A204.1 (cell line): ENCODE data around the gene IL36A.

Experiments
- FAIRE-seq: peaks from 2 replicates; lab custom pipeline; 2012; peaks lifted over from hg19 to GRCh38; lab: Jason Lieb, UNC

Gene IL36A

DNA sequence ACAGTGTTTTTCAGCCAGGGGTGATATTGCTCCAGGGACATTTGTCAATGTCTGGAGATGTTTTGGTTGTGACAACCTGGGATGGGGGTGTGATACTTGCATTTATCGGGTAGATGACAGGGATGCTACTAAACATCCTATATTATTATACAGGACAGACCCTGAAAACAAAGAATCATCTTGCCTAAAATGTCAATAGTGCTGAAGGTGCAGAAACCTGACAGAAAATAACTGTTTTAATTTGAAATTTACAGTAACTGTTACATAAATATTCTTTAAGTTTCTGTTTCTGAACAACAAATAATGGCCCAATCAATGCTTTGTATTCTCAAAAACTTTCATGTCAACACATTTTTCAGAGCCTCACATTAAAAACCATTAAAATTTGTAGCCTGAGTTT, 2.0 kb downstream of the IL36A start:
- no peak for FAIRE-seq

DNA sequence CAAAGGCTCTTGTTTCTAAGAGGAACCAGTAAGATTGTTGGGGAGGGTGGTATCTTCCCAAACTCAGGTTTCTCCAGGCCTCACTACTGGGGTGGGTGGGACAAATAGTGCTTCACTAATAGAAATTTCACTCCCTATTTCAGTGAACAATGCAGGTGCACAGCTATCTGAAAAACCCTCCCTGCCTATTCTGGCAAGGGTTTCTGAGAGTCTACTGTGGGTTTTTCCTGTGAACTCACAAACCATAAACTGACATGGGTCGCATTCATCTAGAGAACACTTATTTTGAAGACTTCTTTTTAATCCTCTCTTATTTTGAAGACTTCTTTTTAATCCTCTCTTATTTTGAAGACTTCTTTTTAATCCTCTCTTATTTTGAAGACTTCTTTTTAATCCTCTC, 4.4 kb downstream of the IL36A start:
- FAIRE-seq: no peak

DNA sequence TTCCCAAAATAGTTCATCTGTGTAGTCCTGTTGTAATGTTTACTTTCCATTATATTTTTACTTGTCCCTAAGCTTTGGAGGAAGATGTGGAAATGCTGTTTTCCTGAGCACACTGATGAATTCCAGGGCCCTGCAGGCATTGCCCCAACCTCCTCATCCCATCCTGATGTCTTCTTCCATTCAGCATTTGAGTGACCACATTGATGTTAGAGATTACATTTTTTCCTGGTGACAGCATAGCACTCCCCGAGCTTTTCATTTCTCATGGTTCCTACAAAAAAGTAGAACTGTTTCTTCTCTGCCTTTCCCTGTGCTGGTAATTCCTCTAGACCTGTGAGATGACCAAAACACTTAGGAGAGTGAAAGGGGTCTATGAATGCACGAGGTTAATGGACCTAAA, 4.8 kb downstream of the IL36A start:
- FAIRE-seq: no peak

DNA sequence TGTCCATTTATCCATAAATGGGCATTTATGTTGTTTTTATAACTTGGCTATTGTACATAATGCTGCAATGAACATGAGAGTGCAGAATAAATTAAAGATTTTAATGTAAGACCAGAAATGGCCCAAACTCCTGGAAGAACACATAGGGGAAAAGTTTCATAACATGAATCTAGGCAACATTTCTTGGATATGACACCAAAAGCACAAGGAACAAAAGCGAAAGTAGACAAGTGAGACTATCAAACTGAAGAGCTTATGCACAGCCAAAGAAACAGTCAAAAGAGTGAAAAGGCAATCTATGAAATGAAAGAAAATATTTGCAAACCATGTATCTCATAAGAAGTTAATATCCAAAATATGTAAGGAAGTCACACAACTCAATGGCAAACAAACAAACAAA, 5.8 kb downstream of the IL36A start:
- no peak for FAIRE-seq

DNA sequence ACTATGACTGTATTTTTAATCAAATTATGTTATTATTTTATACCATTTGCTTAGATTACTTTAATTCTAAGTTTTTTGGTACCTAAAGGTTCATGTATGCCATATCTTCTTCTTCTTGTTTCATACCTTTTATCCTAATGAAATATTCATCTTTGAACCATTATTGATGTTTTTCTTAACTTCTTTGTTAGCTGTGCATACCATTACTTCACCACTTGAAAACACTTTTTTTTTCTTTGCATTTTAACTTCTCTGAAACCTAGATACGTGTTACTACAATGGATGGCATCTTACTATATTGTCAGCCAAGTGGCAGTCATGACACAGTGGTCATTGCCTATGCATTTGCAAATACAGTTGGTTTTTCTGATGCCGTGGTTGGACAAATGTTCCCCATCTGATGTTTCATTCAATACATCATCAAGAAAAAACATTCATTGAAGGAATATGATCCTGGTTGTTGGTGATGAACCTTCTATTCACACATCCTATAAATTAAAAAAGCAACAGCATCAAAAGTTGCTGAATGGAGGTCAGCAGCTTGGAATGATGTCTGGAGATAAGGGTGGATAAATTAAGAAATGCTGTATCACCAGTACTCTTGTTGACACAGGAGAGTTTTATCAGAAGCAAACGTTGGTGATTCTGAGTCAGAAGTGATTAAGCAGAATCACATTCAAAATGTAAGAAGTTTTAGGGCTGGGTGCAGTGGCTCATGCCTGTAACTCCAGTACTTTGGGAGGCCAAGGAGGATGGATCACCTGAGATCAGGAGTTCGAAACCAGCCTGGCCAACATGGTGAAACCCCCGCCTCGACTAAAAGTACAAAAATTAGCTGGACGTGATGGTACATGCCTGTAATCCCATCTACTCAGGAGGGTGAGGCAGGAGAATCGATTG, 7.4 kb downstream of the IL36A start:
- no peak for FAIRE-seq

DNA sequence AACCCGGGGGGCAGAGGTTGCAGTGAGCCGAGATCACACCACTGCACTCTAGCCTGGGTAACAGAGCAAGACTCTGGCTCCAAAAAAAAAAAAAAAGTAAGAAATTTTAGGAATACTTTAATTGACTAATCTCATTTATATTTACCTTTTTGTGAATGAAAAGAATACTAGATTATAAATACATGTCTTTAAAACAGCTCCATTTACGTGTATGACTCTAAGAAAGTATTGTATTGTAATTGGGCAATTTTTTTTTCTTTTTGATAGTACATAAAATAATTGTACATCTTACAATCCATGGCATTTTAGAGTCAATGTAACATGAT, 8.0 kb downstream of the IL36A start:
- no peak for FAIRE-seq

DNA sequence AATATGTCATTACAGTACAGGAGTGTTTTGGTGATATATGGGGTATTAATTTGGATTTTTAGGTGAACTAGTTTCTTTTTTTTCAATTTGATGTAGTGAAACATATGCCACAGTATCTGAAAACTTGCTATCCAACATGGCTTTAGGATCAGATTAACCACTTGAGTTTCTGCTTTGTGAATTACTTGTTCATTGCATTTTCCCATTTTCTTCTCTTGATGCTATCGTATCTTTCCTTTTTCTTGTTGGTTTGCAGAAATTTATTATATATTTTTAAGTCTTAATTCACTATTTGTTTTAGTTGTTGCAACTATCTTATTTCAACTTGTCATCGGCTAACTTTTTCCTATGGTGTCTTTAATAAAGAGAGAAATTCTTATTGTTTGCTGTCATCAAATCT, 8.8 kb downstream of the IL36A start:
- FAIRE-seq: no peak

DNA sequence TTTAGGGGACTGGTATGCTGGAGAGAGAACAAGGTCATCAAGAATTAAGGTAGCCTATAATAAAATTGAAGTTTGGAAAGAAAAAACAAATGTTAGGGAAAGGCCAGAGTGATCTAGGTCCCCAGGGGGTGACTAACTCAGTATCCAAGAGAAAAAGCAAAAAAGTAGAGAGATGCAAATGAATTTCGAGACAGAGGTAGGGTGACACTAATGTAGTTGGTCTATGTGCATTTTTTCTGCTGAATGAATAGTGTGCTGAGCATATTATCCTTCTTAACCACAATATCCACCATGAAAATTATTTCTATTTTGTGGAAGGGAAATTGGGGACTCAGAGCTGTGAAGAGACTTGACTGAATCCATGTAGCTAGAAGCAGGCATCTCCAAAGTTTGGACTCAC, 9.8 kb downstream of the IL36A start:
- no peak for FAIRE-seq

DNA sequence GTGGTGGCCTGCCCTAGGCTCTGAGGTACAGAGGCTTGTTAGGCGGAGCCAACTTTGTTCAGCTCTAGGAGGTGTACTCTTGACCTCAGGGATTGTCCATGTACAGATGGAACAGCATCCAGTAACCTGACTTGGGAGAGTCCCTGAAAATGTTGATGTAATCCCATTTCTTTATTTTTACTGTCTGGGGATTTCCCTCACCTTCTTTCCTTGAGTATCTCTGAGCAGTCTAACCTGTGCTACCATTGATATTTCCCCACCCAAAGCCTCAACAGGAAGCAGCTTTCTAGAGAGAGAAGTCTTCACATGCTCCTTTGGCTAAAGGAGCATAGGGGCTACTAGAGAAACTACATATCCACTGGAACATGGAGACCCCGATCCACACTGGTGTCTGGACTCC, 10.4 kb downstream of the IL36A start:
- no peak for FAIRE-seq

DNA sequence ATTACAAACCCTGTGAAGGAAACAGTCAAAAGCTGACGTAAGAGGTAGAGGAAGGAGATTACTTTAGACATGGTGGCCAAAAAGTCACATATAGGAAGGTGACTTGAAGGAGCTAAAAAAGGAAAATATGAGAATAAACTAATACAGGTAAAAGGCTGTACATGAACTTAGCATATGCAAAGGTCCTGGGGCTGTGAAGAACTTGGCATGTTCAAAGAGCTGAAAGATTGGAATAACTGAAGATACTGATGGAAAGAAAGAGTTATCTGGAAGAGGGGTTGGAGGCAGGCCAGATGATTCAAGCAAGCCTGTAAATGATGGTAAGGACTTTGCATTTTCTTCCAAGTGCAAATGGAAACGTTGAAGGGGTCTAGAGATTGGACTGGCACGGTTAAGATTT, 13.2 kb downstream of the IL36A start:
- no peak for FAIRE-seq

DNA sequence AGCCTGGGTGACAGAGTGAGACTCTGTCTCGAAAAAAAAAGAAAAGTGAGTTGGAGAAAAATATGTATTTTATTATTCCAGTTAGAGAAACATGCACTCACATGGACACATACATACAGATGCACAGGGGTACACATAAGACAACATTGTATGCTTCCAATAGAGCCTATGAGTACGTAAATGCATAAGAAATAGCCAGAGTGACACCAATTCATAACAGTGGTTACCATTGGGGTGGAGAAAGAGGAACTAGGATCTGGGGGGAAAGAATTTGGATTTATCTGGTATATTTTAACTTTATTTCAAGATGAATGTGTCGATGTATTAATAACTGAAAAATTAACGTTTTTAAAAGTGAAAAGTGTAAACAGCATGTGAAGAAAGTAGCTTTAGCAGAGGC, 16.1 kb downstream of the IL36A start:
- no peak for FAIRE-seq

DNA sequence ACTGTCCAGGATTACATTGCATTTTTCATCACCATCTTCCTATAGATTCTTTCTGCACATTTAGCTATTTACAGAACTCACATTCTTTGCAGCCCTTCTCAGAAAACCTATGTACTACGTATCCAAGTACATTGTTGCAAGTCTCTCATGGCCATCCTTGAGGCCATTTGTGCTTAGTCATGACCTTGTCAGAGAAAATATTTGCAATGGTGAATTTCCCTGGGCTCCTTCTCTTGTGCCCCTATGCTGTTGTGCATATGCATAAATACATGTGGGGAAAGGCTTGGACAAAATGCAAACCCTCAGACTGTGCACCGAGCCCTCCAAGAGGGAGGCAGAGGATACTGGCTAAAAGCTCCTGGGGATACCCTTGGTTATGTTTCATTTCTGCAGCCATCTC, 19.5 kb downstream of the IL36A start:
- no peak for FAIRE-seq

DNA sequence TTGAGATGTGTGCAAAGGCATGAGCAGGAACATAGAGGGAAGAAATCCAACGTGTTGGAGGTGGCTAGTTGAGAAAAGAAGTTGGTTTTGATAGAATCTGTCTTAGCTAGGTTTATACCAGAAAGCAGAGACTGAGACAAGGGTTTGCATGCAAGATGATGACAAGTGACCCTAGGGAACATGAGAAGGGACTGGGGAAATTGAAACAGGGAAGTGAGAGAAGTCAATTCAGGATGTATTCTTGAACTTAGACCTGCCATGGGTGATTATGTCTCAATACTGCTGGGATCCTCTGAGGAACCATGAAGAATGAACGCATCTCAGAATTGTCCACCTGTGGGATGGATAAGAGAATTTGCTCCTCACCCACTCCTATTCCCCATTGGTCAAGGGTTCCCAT, 20.5 kb downstream of the IL36A start:
- FAIRE-seq: no peak

DNA sequence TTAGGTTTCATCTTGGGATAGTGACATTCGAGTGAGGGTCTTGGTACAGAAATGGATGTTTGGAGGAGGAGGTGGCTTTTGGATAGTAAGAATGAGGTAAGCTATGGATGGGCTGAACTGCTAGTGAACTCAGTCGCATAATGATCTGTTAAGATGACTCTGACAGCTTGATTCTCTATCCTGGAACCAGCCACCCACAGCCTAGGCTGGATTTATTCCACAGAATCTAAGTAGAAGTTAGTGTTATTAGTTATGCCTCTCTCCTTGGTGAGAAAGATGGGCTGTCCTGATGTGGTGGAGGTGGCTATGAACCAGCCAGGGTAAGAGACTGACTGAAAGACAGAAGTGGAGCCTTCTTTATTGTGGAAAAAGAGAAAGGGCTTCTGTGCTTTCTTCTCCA, 22.4 kb downstream of the IL36A start:
- FAIRE-seq: no peak

DNA sequence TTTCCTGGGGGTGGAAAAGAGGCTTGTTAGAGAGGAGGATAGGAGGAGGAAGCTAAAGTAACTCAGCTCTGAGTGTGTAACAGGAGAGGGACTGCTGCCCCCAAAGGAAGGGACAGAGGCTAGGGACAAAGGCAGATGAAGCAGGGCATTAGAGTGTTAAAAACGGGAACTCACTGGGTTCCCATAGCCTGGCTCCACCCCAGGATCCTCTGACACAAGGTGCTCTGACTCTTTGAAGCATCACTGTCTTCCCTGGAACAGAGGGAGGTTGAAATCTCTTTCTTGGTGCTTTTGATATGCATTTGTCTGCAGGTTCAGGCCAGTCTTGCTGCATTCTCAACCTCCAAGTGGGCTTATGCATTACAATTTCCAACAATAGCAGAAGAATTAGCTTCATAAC, 22.9 kb downstream of the IL36A start:
- no peak for FAIRE-seq

DNA sequence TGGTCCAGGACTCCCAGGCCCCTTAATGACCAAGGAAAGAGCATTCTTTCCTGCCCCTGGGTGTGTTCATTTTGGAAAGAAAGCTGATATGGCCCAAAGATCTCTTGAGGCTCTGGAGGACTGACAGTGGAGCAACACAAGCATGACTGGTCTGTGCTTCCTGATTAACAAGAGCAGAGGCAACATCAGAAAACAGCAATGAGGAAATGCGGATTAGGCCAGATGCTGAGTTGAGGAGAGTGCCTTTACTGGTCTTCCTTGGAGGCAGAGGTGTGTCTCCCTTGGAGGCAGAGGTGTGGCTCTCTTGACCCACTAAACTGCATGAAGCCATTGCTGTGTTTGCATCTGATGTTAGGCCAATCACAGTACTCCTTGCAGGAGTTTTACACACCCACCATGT, 27.5 kb downstream of the IL36A start:
- FAIRE-seq: no peak

DNA sequence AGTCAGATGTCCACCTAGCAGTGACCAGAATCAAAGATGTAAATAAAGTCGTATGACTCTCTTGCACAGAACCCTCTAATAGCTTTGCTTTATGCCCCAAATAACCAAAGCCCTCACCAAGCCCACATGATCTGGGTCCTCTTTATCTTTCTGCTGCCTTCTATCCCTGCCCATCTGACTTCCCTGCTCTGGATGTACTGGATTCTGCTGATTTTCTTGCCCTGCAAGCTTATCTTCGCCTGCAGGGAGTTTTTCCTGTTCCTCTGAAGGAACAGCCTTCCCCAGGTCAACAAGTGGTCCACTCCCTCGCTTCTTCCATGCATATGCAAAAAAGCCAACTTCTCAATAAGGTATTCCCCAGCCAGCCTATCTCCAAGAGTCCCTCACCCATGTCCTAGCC, 28.8 kb downstream of the IL36A start:
- no peak for FAIRE-seq

DNA sequence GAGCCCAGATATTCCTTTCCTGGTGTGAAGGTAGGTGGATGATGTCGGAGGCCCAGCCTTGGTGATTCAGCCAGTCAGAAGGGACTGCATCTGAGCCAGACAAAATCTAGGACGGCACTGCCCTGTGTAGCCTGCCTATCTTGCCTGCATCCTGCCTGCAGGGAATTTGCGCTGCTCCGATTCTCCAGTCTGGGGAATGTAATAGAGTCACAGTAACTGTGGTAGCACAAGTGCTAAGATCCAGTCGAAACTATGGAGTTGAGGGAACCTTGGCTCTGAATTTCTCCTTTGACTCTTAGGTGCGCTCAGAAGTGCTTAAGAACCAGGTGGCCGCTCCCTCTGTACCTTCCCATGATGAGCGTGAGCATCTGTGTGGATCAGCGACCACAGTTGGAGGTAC, 31.5 kb downstream of the IL36A start:
- FAIRE-seq: no peak

DNA sequence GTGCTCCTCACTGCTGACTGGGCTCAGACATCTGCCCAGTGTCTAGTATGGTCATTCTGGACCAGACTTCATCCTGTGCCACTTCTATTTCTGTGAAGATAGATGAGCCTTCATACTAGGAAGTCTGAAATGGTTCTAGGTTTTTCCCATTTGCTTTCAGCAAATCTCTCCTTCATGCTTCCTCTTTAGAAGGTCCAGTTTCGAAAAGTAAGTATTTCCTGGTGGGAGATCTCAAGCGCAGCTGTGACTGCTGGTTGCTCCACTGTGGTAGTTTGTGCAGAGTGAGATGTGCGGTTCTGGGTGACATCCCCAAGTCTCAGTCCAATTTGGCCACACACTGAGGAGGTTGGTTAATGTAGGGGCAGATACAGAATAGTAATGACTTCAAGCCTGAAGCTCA, 33.0 kb downstream of the IL36A start:
- no peak for FAIRE-seq

DNA sequence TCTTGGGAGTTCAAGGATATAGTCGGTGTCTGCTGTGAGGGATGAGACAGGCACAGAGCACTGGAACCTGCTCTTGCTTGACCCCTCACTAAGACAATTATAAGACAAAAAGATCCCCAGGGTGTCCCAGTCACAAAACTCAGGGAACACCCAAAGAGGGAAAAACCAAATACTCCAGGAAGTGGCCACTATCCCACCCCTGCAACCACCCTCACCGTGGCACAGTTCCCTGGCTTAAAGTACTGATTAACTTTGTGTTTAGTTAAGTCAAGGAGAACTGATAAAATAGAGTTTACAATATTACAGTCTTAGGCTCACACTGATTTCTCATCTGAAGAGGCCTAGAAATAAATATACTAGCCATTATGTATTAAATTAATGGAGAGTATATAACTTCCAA, 33.9 kb downstream of the IL36A start:
- FAIRE-seq: no peak

DNA sequence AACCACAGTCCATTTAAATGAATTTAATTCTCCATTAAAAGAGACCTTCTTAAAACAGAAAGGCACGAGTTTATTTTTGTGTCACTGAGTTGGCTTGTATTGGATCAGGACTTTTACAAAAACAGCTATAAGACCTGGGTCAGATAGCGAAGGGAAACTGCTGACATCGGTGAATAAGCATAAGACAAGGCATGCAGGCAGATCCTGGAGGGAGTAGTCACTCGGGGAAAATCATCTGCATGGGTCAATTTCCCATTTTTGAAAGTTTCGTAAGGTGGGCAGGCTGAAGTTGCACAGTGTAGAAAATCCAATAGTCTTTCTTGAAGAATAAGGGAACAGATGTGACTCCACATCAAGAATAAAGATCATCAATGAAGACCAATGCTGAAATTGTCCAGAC, 34.5 kb downstream of the IL36A start:
- FAIRE-seq: no peak

DNA sequence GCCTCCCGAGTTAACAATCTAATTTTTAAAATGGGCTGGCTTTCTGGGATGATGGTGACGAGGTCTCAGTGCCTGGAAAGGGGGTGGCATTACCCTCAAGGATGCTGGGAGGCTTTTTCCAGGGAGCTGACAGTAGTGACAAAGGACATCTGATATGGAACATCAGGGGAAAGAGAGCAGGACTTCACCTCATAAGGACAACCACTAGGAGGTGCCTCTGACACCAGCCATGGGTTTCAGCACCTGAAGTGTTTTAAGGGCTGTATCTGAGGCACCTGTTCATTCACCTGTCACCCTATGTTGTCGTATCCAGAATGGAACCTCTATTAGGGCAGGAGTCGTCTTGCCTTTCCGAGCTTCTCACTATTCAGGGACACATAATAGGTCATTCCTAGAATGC, 36.6 kb downstream of the IL36A start:
- no peak for FAIRE-seq

DNA sequence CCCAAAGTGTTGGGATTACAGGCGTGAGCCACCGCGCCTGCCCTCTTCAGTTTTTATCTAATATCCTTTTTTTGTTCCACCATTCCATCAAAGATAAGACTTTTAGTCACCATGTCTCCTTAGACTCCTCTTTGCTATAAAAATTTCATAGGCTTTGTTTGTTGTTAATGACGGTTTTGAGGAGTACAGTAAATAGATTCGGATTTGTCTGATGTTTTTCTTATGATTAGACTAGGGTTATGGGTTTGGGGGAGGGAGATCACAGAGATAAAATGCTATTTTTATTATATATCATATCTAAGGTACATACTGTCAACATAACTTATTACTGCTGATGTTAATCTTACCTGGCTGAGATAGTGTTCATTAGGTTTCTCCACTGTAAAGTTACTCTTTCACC, 41.2 kb downstream of the IL36A start:
- no peak for FAIRE-seq

DNA sequence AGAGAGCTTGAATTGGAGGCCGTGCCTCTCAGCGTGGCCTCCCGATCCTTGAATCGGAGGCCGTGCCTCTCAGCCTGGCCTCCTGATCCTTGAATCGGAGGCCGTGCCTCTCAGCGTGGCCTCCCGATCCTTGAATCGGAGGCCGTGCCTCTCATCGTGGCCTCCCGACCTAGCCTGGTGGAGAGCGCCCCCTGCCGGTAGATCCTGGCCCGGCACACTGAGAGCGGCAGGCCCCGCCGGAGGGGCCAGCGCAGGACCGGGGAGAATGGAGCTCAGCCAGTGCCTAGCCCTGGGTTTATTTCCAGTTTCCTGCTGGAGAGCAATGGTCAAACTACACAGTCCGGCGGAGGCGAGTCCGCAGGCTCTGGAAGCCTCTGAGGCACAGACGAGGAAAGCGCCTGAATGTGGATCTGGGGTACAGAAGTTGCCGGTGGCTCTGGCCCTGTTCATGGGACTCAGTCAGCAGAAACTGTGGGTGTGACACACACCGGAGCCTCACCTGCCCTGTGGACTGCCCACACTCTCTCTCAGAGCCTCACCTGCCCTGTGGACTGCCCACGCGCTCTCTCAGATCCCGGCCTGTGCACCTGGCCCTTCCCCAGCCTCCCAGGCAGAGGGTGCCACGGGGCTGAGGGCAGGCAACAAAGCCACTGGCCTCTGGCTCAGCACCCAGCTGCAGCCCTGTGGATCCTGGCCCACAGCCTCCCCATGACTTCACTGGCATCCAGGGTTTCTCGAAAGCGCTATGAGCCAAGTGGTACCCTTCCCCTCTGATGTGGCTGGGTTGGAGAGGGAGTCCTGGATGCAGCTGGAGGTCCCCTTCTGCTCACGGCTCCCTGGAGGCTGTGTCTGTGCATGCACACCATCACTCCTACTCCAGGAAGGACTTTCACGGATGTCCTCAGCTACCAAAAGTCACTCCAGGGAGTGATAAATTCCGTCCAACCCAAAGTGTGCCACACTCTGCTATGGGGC, 45.9 kb downstream of the IL36A start:
- no peak for FAIRE-seq
